Brain pericyte (primary cell): ENCODE data around the gene B9D1.

Experiments
- DNase-seq: peaks from one replicate; pipeline ENCODE4 v3.0.0-alpha.2; 2012; ENCODE audit warnings: low read depth, low spot score

The B9D1 gene

GRCh38 chr17:19338031-19338990 lies 24.2 kb downstream of the B9D1 start:
- no peak for DNase-seq

GRCh38 chr17:19337712-19338023 lies 24.9 kb downstream of the B9D1 start:
- DNase-seq = no peak

DNA sequence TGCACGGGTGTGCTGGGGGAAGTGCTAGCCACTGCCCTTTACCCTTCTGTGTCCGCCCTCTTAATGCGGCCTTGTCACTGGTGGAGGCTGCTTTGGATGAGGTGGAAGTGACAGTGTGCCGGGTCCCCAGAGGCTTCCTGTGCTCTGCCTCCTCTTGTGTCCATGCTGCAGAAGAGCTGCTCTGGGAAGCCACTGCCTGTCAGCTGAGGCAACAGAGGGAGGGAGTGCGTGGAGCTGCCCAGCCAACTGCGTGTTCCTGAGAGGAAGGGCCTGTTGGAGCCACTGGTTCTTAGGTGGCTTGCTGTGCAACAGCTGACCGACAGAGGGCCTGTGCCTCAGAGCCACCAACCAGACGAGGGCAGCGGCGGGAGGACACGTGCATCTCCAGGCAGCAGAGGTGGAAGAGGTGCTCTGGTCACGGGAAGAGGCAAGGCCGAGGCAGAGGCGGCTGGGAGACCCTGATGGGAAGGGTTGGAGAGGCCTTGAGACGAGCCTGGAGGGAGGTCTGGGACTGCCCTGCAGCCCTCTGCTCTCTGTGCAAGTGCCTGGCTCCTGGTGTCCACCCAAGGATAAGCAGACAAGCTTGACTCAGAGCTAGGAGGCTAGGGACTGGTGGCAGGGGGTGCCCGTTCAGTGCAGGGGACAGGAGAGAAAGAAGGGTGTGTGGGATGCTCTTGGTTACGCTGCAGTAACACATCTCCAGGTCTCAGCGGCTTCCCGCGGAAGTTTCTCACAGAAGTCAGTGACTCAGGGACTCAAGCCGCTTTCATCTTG lies 25.4 kb downstream of the B9D1 start:
- no peak for DNase-seq

- DNase-seq = no peak
These were observed 26.4 kb downstream of the B9D1 start for GRCh38 chr17:19335951-19336631.

- DNase-seq = no peak
These were observed 28.2 kb downstream of the B9D1 start for GRCh38 chr17:19334331-19334730.

- no peak for DNase-seq
These were observed 28.7 kb downstream of the B9D1 start for GRCh38 chr17:19333736-19334290.

DNA sequence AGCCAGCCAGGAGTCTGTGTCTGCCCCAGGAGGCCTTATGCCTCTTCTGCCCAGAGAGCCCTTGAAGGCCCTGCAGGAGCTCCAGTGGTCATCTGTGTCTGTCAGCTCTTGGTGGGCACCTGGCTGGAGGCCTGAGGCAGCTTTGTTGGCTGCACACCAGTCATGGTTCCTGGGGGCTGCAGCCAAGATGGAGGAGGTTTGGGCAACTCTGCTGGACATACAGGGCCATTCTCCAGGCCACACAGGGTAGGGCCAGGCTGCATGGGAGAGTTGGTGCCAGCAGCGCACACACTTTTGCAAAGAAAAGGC lies 29.4 kb downstream of the B9D1 start:
- no peak for DNase-seq

- no peak for DNase-seq
These were observed 30.0 kb downstream of the B9D1 start for GRCh38 chr17:19332371-19333131.

DNA sequence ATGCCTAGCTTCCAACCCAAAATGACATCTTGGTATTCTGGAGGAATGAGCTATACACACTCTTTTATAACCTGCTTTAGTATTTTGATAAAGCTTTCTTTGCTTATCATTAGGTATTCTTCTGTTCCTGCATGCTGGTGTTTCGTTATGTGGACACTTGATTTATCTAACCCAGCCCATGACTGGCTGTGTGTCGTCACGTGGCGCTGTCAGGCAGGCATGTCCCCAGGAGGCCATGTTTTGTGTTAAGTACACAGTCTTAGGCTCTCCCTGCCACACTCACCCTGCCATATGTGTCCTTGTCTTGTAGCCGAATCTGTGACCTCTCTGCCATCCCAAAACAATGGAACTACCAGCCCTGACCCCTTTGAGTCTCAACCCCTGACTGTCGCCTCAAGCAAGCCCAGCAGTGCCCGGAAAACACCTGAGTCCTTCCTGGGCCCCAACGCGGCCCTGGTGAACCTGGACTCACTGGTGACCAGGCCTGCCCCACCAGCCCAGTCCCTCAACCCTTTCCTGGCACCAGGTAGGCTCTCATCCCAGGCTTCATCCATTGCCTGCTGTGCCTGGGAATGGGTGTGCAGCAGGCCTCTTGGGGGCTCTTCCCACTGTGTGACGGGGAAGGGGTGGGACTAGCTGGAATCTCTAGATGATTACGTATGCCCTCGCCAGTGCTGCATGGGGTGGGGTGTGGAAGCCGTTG lies 30.8 kb downstream of the B9D1 start:
- DNase-seq = no peak

DNA sequence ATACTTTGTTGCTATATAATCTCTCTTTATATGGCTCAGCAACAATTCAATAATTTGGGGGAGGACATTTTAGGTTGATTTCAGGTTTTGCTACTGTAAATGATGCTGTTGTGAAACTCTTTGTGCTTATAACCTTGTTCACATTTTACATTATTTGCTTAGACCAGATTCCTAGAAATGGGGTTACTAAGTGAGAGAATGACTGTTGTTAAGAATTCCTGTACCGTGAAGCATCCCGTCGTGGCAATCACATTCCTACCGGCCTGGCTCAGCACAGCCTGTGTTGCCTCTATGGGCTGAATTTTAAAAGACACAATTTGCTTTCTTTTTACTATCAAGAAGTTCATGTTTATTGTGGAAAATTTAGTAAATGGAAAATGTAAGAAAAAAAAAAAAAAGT lies 31.4 kb downstream of the B9D1 start:
- no peak for DNase-seq

DNA sequence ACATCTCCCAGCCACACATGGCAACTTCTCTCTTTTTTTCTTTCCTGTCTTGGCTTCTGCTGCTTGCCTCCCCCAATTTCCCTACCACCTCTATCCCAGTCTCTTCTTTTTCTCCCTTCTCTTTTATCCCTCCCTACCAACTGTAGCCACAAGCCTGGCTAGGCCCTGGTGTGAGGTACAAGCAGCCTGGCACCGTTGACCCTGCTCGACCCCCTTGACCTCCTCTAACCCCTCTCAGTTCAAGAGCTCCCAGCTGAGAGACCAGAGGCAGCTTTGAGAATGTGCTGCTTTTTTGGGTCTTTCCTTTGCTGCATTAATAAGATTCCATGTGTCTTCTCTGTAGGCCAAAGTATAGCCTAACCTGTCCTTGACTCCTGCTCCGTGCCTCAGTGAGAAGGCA lies 32.3 kb downstream of the B9D1 start:
- DNase-seq = no peak

GRCh38 chr17:19329839-19330238 lies 32.7 kb downstream of the B9D1 start:
- DNase-seq = no peak

DNA sequence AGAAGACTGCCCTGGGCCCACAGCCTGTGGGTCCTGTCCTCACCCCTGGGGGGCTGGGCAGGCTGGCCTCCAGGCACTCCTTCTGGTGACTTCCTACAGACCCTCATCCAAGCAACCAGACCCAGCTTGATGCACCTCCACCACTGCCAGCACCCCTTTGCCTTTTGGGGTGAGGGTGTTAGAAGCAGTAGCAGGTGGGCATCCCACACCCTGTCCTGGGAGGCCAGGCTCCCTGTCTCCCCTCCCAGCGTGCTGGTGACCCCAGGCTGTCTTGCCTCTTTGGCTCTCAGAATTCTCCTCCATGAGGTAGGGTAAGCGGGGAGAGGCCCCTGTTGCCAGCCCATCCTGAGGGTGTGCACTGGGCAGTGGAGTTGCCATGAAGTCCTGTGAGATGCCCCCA lies 33.4 kb downstream of the B9D1 start:
- no peak for DNase-seq

GRCh38 chr17:19328441-19329061 lies 34.0 kb downstream of the B9D1 start:
- no peak for DNase-seq

DNA sequence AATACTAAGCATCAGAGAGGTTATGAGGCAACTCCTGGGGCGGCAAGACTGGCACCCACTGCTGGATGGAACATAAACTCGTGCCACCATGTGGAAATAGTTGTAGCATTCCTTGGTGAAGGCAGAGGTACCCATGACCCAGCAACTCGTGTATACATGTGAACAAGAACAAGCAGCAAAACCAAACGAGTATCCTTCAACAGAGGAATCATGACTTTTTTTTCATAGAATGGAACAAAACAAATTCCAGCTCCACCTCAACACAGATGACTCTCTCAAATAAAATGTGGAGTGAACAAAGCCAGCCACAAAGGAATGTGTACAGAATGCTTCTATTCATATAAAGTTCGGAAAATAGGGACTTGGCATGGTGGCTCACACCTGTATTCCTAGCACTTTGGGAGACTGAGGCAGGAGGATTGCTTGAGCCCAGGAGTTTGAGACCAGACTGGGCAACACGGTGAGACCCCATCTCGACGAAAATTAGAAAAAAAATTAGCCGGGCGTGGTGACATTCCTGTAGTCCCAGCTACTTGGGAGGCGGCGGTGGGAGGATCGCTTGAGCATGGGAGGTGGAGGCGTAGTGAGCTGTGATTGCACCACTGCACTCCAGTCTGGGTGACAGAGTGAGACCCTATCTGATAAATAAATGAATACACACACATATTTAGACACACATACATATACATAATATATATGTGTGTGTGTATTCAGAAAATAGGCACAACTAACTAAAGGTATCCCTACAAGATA lies 35.3 kb downstream of the B9D1 start:
- no peak for DNase-seq

GRCh38 chr17:19325542-19325941 lies 37.0 kb downstream of the B9D1 start:
- no peak for DNase-seq

DNA sequence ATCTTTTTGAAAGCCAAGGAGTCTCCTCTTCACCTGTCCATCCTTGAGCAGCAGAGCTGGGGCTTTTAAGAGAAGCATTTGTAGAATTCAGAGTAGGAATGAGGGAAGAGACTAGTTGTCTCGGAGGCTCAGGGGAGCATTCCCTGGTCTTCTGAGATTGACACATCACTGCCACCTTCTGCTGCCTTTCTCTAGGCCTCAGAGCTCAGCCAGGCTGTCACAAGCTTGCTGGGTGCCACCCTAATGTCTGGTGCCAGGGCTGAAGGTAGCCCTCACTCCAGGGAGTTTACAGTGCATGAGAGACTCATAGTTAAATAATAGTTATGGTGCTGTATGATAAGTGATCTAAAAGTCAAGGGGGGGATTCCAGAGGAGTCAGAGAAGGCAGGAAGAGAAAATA lies 39.7 kb downstream of the B9D1 start:
- DNase-seq = no peak

- DNase-seq = no peak
These were observed 40.4 kb downstream of the B9D1 start for GRCh38 chr17:19322129-19322505.

GRCh38 chr17:19321481-19322128 lies 40.9 kb downstream of the B9D1 start:
- no peak for DNase-seq
